ENCODE results near the gene LHFPL2.

LHFPL2 gene

GRCh38 chr5:78490709-78491485 lies 157.7 kb downstream of the LHFPL2 start:
- Histone ChIP-seq H2AFZ (ENCODE audit: low read length, unreplicated experiment) (no peak overlapping the region), H3K4me3 (ENCODE audit: low read depth, low read length) (no peak overlapping the region), H3K36me3 (ENCODE audit: insufficient read depth, low read length) (peaks cover 12% of the 10 kb centered on the region; the same call in 1 of the 2 replicates), H3K4me1 (ENCODE audit: control insufficient read depth, insufficient read depth, low read length, unreplicated experiment) (peaks cover 8% of the 10 kb centered on the region), H3K27me3 (ENCODE audit: insufficient read depth, low read length) (no peaks in the 10 kb centered on the region), H3K79me2 (ENCODE audit: control insufficient read depth, insufficient read depth, low read length, unreplicated experiment) (peaks cover 8% of the 10 kb centered on the region), H3K27ac (ENCODE audit: low read depth, low read length) (no peak overlapping the region)

DNA sequence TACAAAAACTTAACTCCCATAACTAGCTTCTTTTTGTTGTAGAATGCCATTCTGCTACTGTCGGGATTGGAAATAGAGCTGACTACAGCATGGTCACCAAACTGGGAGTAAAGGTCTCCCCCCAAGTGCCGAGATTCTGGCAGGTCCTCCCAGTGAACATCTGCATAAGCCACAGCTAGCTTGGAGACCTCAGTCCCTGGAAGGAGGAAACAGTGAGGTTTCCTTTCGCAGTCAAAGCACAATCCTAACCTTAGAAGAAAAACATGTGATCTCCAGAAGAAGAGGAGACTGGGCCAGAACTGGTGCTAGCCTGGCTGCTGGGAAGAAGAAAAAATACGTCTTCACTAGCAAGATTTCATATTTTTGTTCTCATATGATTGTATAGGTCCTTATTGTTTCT lies 160.7 kb downstream of the LHFPL2 start:
- no peaks in the 10 kb centered on the region for H3K79me2 ChIP-seq (ENCODE audit: control insufficient read depth, insufficient read depth, low read length, unreplicated experiment)
- H3K4me3 ChIP-seq (ENCODE audit: low read depth, low read length) = no peak overlapping the region
- peaks cover 21% of the 10 kb centered on the region for H3K4me1 ChIP-seq (ENCODE audit: control insufficient read depth, insufficient read depth, low read length, unreplicated experiment)
- no peak overlapping the region for H3K27ac ChIP-seq (ENCODE audit: low read depth, low read length)
- peaks cover 12% of the 10 kb centered on the region; the same call in 1 of the 2 replicates for H3K36me3 ChIP-seq (ENCODE audit: insufficient read depth, low read length)
- H3K27me3 ChIP-seq (ENCODE audit: insufficient read depth, low read length) = no peaks in the 10 kb centered on the region
- no peak overlapping the region for H2AFZ ChIP-seq (ENCODE audit: low read length, unreplicated experiment)

GRCh38 chr5:78486218-78486617 lies 162.4 kb downstream of the LHFPL2 start:
- no peak overlapping the region for H2AFZ ChIP-seq (ENCODE audit: low read length, unreplicated experiment)
- no peaks in the 10 kb centered on the region for H3K27me3 ChIP-seq (ENCODE audit: insufficient read depth, low read length)
- H3K79me2 ChIP-seq (ENCODE audit: control insufficient read depth, insufficient read depth, low read length, unreplicated experiment) = no peaks in the 10 kb centered on the region
- H3K36me3 ChIP-seq (ENCODE audit: insufficient read depth, low read length) = peaks cover 12% of the 10 kb centered on the region; the same call in 1 of the 2 replicates
- peaks cover 19% of the 10 kb centered on the region for H3K4me1 ChIP-seq (ENCODE audit: control insufficient read depth, insufficient read depth, low read length, unreplicated experiment)
- H3K4me3 ChIP-seq (ENCODE audit: low read depth, low read length) = no peak overlapping the region
- H3K27ac ChIP-seq (ENCODE audit: low read depth, low read length) = no peak overlapping the region

- no peaks in the 10 kb centered on the region for H3K79me2 ChIP-seq (ENCODE audit: control insufficient read depth, insufficient read depth, low read length, unreplicated experiment)
- peaks cover 14% of the 10 kb centered on the region for H3K4me1 ChIP-seq (ENCODE audit: control insufficient read depth, insufficient read depth, low read length, unreplicated experiment)
- H3K27me3 ChIP-seq (ENCODE audit: insufficient read depth, low read length) = no peaks in the 10 kb centered on the region
- H3K27ac ChIP-seq (ENCODE audit: low read depth, low read length) = peak overlapping the region; percentile 48
- H2AFZ ChIP-seq (ENCODE audit: low read length, unreplicated experiment) = no peak overlapping the region
- H3K4me3 ChIP-seq (ENCODE audit: low read depth, low read length) = no peak overlapping the region
- 0 out of 2 replicates have a peak, but pooled peaks cover 10% of the 10 kb centered on the region for H3K36me3 ChIP-seq (ENCODE audit: insufficient read depth, low read length)
Measured at GRCh38 chr5:78483809-78484521, 164.6 kb downstream of the LHFPL2 start.

- peaks cover 14% of the 10 kb centered on the region for H3K4me1 ChIP-seq (ENCODE audit: control insufficient read depth, insufficient read depth, low read length, unreplicated experiment)
- no peak overlapping the region for H3K27ac ChIP-seq (ENCODE audit: low read depth, low read length)
- no peak overlapping the region for H2AFZ ChIP-seq (ENCODE audit: low read length, unreplicated experiment)
- H3K4me3 ChIP-seq (ENCODE audit: low read depth, low read length) = no peak overlapping the region
- H3K36me3 ChIP-seq (ENCODE audit: insufficient read depth, low read length) = no peaks in the 10 kb centered on the region
- no peaks in the 10 kb centered on the region for H3K27me3 ChIP-seq (ENCODE audit: insufficient read depth, low read length)
- no peaks in the 10 kb centered on the region for H3K79me2 ChIP-seq (ENCODE audit: control insufficient read depth, insufficient read depth, low read length, unreplicated experiment)
Measured at GRCh38 chr5:78482948-78483347, 165.6 kb downstream of the LHFPL2 start.

DNA sequence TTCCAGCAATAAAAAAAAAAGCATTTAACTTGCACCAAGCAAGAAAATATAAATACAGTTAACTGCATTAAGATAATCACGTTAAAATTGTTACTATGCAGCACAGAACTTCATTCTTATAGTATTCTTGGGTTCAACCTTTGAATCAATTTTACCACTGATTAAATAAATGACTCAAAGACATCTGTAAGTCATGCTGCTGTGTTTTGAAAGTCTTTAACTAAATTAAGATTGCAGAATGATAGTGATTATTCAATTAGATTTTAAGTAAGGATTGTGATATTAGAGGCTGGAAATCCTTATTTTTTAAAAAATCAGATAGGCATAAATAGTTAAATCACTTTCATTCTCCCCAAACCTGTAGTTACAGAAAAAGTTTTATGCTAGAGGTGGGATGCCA lies 171.8 kb downstream of the LHFPL2 start:
- no peaks in the 10 kb centered on the region for H3K79me2 ChIP-seq (ENCODE audit: control insufficient read depth, insufficient read depth, low read length, unreplicated experiment)

DNA sequence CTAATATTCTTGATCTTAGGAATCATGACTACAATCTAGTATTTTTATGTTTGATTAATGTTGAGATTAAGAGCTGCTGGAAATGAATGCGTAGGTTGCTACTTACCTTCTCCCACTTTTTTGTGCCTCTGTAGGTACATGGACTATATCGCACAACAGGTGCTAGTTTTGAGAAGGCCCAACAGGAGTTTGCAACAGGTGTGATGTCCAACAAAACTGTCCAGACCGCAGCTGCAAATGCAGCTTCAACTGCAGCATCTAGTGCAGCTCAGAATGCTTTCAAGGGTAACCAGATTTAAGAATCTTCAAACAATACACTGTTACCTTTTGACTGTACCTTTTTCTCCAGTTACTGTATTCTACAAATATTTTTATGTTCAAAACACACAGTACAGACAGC lies 173.2 kb downstream of the LHFPL2 start:
- Histone ChIP-seq H3K27ac (ENCODE audit: low read depth, low read length) (no peak overlapping the region), H3K36me3 (ENCODE audit: insufficient read depth, low read length) (no peaks in the 10 kb centered on the region), H3K27me3 (ENCODE audit: insufficient read depth, low read length) (no peaks in the 10 kb centered on the region), H3K4me3 (ENCODE audit: low read depth, low read length) (no peak overlapping the region), H2AFZ (ENCODE audit: low read length, unreplicated experiment) (no peak overlapping the region), H3K79me2 (ENCODE audit: control insufficient read depth, insufficient read depth, low read length, unreplicated experiment) (no peaks in the 10 kb centered on the region), H3K4me1 (ENCODE audit: control insufficient read depth, insufficient read depth, low read length, unreplicated experiment) (peaks cover 3% of the 10 kb centered on the region)

More for the DNA sequence above, 171.8 kb downstream of the LHFPL2 start:
- no peaks in the 10 kb centered on the region for H3K36me3 ChIP-seq (ENCODE audit: insufficient read depth, low read length)
- no peak overlapping the region for H3K27ac ChIP-seq (ENCODE audit: low read depth, low read length)
- no peaks in the 10 kb centered on the region for H3K27me3 ChIP-seq (ENCODE audit: insufficient read depth, low read length)
- no peak overlapping the region for H3K4me3 ChIP-seq (ENCODE audit: low read depth, low read length)
- H3K4me1 ChIP-seq (ENCODE audit: control insufficient read depth, insufficient read depth, low read length, unreplicated experiment) = peaks cover 3% of the 10 kb centered on the region
- H2AFZ ChIP-seq (ENCODE audit: low read length, unreplicated experiment) = no peak overlapping the region

DNA sequence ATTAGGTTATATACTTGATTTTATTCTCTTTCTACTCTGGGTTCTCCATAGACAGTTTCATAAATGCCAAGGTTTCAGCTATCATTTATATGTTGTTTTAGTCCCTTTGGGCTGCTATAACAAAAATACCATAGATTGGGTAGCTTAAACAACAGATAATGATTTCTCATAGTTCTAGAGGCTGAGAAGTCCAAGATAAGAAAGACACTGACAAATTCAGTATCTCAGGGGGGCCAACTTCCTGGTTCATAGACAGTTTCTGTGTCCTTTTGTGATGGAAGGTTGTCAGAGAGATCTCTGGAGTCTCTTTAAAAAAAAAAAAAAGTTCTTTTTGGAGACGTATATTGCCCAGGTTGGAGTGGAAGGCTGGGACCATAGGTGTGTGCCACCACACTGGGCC lies 174.8 kb downstream of the LHFPL2 start:
- no peaks in the 10 kb centered on the region for H3K27me3 ChIP-seq (ENCODE audit: insufficient read depth, low read length)
- H2AFZ ChIP-seq (ENCODE audit: low read length, unreplicated experiment) = no peak overlapping the region
- H3K27ac ChIP-seq (ENCODE audit: low read depth, low read length) = no peak overlapping the region
- no peaks in the 10 kb centered on the region for H3K36me3 ChIP-seq (ENCODE audit: insufficient read depth, low read length)
- no peak overlapping the region for H3K4me3 ChIP-seq (ENCODE audit: low read depth, low read length)
- peaks cover 3% of the 10 kb centered on the region for H3K4me1 ChIP-seq (ENCODE audit: control insufficient read depth, insufficient read depth, low read length, unreplicated experiment)
- H3K79me2 ChIP-seq (ENCODE audit: control insufficient read depth, insufficient read depth, low read length, unreplicated experiment) = no peaks in the 10 kb centered on the region

GRCh38 chr5:78472469-78473106 lies 176.0 kb downstream of the LHFPL2 start:
- no peak overlapping the region for H3K4me3 ChIP-seq (ENCODE audit: low read depth, low read length)
- no peaks in the 10 kb centered on the region for H3K79me2 ChIP-seq (ENCODE audit: control insufficient read depth, insufficient read depth, low read length, unreplicated experiment)
- H3K27me3 ChIP-seq (ENCODE audit: insufficient read depth, low read length) = no peaks in the 10 kb centered on the region
- no peak overlapping the region for H2AFZ ChIP-seq (ENCODE audit: low read length, unreplicated experiment)
- H3K27ac ChIP-seq (ENCODE audit: low read depth, low read length) = no peak overlapping the region
- peaks cover 3% of the 10 kb centered on the region for H3K4me1 ChIP-seq (ENCODE audit: control insufficient read depth, insufficient read depth, low read length, unreplicated experiment)
- no peaks in the 10 kb centered on the region for H3K36me3 ChIP-seq (ENCODE audit: insufficient read depth, low read length)

DNA sequence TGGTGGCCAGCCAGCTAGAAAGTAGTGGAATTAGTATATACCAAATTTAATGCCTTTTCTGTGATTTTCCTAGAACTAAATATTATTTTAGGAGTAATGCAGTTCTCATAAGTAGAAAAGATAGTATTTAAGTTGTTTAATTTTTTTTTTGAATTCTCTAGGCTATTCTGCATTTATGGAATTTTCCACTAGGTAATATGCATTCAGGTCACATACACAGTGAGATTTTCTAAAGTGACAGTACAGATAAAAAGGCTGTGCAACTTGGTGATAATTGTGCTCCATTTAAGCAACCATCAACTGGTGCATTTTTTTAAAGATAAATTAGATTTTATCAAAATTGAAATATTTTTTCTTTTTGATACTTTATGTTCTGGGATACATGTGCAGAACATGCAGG lies 176.7 kb downstream of the LHFPL2 start:
- Histone ChIP-seq H3K27me3 (ENCODE audit: insufficient read depth, low read length) (no peaks in the 10 kb centered on the region), H3K79me2 (ENCODE audit: control insufficient read depth, insufficient read depth, low read length, unreplicated experiment) (no peaks in the 10 kb centered on the region), H3K4me1 (ENCODE audit: control insufficient read depth, insufficient read depth, low read length, unreplicated experiment) (peaks cover 3% of the 10 kb centered on the region), H3K27ac (ENCODE audit: low read depth, low read length) (no peak overlapping the region), H3K36me3 (ENCODE audit: insufficient read depth, low read length) (no peaks in the 10 kb centered on the region), H3K4me3 (ENCODE audit: low read depth, low read length) (no peak overlapping the region), H2AFZ (ENCODE audit: low read length, unreplicated experiment) (no peak overlapping the region)
